Adipocyte (in vitro differentiated cells): ENCODE measurements around the gene KCNQ1.
A peak's percentile ranks its signal among the peaks of the same experiment; 100 is the strongest.

Source experiments
- DNase-seq: peaks from one replicate; pipeline ENCODE4 v3.0.0-alpha.2; 2015; ENCODE audit warnings: low read depth
- H3K27me3 ChIP-seq: replicated peaks from 2 replicates; pipeline ENCODE4 v1.7.0; 2013; ENCODE audit warnings: mild to moderate bottlenecking, low read length, moderate library complexity; ENCODE audit not compliant: control insufficient read depth, insufficient read depth
- H3K36me3 ChIP-seq: 2 replicates; pipeline ENCODE4 v1.7.0; 2013; ENCODE audit warnings: low read length, mild to moderate bottlenecking, moderate library complexity; ENCODE audit not compliant: control insufficient read depth, insufficient read depth, severe bottlenecking
- H3K4me1 ChIP-seq: 2 replicates; pipeline ENCODE4 v1.7.0; 2013; ENCODE audit warnings: mild to moderate bottlenecking, low read length, moderate library complexity; ENCODE audit not compliant: control insufficient read depth, insufficient read depth
- H3K4me3 ChIP-seq: 2 replicates; pipeline ENCODE4 v1.7.0; 2013; ENCODE audit warnings: mild to moderate bottlenecking, low read length, moderate library complexity
- H3K9ac ChIP-seq: 2 replicates; pipeline ENCODE4 v1.7.0; 2013; ENCODE audit warnings: mild to moderate bottlenecking, low read length, moderate library complexity
- H3K9me3 ChIP-seq: 2 replicates; pipeline ENCODE4 v1.7.0; 2013; ENCODE audit warnings: mild to moderate bottlenecking, low read length, moderate library complexity; ENCODE audit not compliant: control insufficient read depth

Gene KCNQ1

DNA sequence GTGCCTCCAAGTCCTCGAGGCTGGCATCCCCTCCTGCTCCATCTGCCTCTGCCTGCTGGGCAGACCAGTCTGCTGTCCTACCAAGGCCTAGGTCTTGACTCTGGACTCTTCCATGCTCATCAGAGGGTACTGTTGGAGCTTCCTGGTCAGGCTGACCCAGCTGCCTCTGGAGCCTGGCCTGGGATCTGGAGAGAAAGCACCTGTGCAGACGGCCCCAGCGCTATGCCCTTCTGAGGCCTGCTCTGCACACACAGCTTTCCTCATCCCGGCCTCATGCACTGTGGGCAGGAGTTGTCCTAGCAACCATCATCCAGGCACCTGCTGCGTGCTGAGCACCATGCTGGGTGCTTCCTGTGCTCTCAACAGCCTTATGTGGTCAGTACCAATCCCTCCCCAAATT, 369.9 kb downstream of the KCNQ1 start:
- peaks cover 3% of the 10 kb centered on the region for H3K27me3 ChIP-seq
- H3K4me1 ChIP-seq, result peaks cover 29% of the 10 kb centered on the region
- no peak overlapping the region for H3K4me3 ChIP-seq
- no peaks in the 10 kb centered on the region for H3K36me3 ChIP-seq
- DNase-seq, result no peak
- no peak overlapping the region for H3K9ac ChIP-seq
- peaks cover 25% of the 10 kb centered on the region for H3K9me3 ChIP-seq

DNA sequence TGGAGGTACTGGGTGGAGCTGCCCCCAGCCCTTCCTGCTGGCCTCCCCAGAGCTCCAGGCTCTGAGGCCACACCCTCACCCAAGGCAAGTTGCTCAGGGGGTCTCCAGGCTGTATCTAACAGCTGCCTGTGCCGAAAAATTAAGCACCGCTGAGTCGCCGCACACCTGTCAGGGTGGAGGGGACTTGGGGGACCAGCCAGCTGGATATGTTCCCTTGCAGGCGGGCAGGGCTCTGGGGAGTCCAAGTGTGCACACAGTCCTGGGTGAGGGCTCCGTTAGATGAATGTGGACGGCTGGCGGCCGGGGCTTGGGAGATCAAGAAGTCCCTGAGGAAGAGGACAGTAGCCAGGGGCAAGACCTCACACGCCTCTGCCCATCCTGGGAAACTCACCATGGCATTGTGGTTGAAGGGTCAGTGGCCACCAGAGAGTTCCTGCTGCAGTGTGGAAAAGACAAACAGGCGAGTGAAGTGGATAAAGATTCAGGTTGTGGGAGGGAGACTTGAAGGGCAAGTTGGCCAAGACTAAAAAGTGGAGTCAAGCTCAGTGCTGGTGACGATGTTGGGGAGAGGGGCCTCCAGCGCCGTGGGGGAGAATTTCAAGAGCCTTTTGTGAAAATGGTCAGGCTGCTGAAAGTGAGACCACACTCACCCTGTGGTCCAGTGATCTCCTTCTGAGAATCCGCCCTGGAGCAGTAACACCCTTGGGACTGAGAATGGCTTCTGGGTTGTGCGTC, 371.1 kb downstream of the KCNQ1 start:
- no peak for DNase-seq
- Histone ChIP-seq H3K27me3 (peaks cover 3% of the 10 kb centered on the region), H3K9ac (no peak overlapping the region), H3K36me3 (no peaks in the 10 kb centered on the region), H3K9me3 (peaks cover 21% of the 10 kb centered on the region), H3K4me3 (no peak overlapping the region), H3K4me1 (peaks cover 29% of the 10 kb centered on the region)

DNA sequence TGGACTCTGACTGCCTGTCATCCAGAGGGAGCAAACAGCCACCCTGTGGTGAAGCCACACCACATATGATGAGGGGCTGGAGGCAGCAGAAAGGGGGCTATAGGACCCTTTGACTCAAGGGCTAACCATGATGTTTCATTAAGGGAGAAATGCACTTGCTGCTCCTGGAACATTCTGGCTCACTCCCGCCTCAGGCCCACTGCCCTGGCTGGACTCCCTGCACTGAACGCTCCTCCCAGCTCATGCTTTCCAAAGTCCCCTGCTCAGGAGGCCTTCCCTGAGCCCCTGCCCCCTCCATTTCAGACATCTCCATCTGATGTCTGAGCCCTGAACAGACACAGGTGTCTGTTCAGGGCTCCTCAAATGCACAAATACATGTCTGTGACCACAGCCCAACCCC, 371.7 kb downstream of the KCNQ1 start:
- H3K4me1 ChIP-seq, result peaks cover 29% of the 10 kb centered on the region
- H3K9me3 ChIP-seq, result peaks cover 21% of the 10 kb centered on the region
- no peak for DNase-seq
- no peaks in the 10 kb centered on the region for H3K36me3 ChIP-seq
- H3K4me3 ChIP-seq, result peak overlapping the region; percentile 8
- H3K9ac ChIP-seq, result peak overlapping the region; percentile 24
- peaks cover 3% of the 10 kb centered on the region for H3K27me3 ChIP-seq

DNA sequence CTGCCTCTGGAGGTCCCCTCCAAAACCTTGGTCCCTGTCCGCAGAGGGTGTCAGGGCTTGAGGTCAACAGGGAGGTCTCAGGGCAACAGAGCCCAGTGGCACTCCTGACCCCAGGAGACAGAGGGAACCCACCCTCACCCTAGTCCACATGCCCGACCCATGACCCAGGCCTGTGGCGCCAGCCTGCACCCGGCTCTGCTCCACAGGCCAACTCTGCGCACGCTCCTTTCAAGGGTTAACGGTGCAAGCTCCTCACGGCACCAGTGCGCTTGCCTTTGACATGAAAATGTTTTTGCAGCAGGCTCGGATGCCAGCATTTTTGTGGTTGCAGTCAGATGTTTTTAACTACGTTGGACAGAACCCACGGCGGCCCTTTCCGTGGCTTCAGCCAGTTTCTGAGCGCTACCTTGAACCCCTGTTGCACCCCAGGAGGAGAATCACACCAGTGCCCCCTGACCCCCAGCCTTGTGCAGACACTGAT, 372.2 kb downstream of the KCNQ1 start:
- H3K9me3 ChIP-seq, result peaks cover 21% of the 10 kb centered on the region
- peaks cover 3% of the 10 kb centered on the region for H3K27me3 ChIP-seq
- H3K4me3 ChIP-seq, result peak overlapping the region; percentile 36
- H3K4me1 ChIP-seq, result peaks cover 27% of the 10 kb centered on the region
- H3K36me3 ChIP-seq, result no peaks in the 10 kb centered on the region
- peak overlapping the region; percentile 24 for H3K9ac ChIP-seq
- peak; percentile 87 for DNase-seq

DNA sequence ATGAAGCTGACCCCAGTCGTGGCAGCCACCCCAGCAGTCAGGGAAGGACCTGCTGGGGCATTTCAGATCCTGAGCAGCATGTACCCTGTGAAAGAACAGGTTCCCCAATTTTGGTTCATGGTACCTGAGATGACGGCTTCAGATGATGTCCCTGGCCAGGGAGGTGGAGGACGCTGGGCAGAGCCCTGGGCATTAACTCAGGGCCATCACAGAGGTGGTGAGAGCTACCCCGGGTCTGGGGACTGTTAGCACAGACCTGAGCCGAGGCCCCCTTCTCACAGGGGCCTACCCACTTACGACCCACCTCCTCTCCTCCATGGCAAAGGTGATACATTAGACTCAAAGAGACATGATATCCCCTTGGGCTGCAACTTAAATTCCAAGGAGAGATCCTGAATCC, 372.6 kb downstream of the KCNQ1 start:
- Histone ChIP-seq H3K4me1 (peaks cover 22% of the 10 kb centered on the region), H3K9me3 (peaks cover 22% of the 10 kb centered on the region), H3K9ac (peak overlapping the region; percentile 24), H3K36me3 (no peaks in the 10 kb centered on the region), H3K4me3 (peak overlapping the region; percentile 36), H3K27me3 (peaks cover 3% of the 10 kb centered on the region)
- no peak for DNase-seq

DNA sequence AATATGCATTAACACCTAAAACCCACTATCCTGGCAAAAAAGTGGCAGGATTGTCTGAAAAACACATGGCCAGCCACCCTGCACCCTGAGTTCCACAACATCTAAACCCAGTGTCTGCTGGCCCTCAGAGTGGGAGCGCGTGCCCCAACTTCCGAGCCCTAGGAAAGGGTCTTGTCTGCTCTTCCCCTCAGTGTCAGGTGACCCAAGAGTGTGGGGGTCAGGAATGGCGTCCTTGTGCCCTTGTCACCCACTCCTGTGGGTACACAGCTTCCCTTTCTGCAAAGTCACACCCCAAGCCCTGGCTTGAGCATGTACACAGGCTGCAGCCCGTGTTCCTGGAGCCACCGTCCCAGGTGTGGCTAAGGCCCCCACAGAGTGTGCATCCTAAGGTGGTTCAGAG, 373.2 kb downstream of the KCNQ1 start:
- no peak overlapping the region for H3K9ac ChIP-seq
- H3K4me3 ChIP-seq, result no peak overlapping the region
- H3K9me3 ChIP-seq, result peaks cover 28% of the 10 kb centered on the region
- no peak for DNase-seq
- peaks cover 1% of the 10 kb centered on the region for H3K27me3 ChIP-seq
- no peaks in the 10 kb centered on the region for H3K36me3 ChIP-seq
- peaks cover 18% of the 10 kb centered on the region for H3K4me1 ChIP-seq

DNA sequence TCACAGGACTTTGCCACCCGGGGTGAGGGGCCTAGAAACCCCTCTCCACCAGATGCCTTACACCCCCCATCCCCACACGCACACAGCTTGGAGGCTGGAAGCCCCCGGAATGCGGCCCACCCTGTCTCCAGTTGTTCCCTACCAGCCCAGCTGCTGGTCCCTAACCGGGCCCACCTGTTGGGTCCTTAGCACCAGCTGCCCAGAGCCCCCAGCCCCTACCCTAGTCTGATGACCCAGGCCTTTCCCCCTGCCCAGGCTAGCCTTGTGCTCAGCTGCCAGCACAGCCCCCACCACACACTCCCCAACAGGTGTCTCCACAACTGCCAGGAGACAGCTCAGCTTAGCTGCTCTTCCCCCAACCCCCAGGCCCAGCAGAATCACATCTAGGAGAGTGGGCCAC, 373.7 kb downstream of the KCNQ1 start:
- peaks cover 33% of the 10 kb centered on the region for H3K9me3 ChIP-seq
- no peak overlapping the region for H3K4me3 ChIP-seq
- peaks cover 17% of the 10 kb centered on the region for H3K4me1 ChIP-seq
- no peaks in the 10 kb centered on the region for H3K36me3 ChIP-seq
- no peak for DNase-seq
- H3K27me3 ChIP-seq, result no peaks in the 10 kb centered on the region
- H3K9ac ChIP-seq, result no peak overlapping the region

DNA sequence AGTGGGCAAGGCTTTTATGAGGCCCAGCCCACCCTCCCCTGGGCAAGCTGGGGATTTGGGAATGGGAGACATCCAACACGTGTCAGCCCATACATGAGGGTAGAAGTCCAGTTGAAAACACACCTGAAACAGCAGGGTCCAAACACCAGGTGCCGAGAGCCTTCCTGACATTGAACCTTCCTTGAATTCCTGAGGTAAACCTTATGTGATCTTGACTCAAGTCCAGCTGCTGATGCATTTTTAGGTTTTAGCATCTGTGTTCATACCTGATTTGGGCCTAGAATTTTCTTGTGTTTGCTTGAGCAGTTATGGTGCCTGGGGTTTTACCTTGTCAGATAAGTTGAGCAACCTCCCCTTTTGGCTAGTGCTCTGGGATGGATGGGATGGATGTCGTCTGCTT, 374.5 kb downstream of the KCNQ1 start:
- peaks cover 36% of the 10 kb centered on the region for H3K9me3 ChIP-seq
- no peak for DNase-seq

DNA sequence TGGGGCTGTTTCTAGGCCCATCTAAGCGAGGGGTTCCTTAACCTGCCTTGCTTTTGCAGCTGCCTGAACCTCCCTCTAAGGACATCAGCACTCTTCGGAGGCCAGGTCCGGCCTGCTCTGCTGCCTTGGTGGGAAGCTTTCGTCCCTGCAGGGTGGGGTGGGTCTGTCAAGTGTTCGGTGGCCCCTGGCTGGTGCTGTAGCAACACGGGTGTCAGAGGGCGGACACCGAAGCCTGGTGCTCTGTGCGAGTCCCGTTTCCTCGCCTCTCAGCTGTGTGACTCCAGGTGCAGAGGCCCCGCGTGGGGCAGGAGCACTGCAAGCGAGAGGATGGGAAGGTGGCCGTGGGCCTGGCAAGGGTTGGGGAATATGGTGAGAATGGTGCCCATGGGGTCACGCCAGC, 376.2 kb downstream of the KCNQ1 start:
- H3K27me3 ChIP-seq, result no peaks in the 10 kb centered on the region
- DNase-seq, result no peak
- H3K4me1 ChIP-seq, result peaks cover 35% of the 10 kb centered on the region
- H3K4me3 ChIP-seq, result no peak overlapping the region
- peaks cover 33% of the 10 kb centered on the region for H3K9me3 ChIP-seq
- no peak overlapping the region for H3K9ac ChIP-seq
- no peaks in the 10 kb centered on the region for H3K36me3 ChIP-seq

More for the DNA sequence above, 374.5 kb downstream of the KCNQ1 start:
- H3K4me1 ChIP-seq, result peaks cover 21% of the 10 kb centered on the region
- no peaks in the 10 kb centered on the region for H3K27me3 ChIP-seq
- no peak overlapping the region for H3K4me3 ChIP-seq
- H3K36me3 ChIP-seq, result no peaks in the 10 kb centered on the region
- no peak overlapping the region for H3K9ac ChIP-seq

DNA sequence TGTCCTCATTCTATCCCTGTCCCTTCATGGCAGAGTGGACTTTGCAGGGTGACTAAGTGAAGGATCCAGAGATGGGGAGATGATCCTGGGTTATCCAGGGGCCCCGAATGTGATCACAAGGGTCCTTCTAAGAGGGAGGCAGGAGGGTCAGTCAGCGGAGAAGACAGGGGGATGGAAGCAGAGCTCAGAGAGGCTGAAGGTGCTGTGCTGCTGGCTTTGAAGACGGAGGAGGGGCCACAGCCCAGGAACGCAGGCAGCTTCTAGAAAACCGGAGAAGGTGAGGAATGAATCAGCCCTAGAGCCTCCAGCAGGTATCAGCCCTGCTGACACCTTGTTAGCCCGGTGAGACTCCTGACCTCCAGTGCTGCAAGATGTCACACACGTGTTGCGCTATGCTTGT, 377.1 kb downstream of the KCNQ1 start:
- Histone ChIP-seq H3K4me1 (peaks cover 35% of the 10 kb centered on the region), H3K9ac (no peak overlapping the region), H3K36me3 (no peaks in the 10 kb centered on the region), H3K9me3 (peaks cover 29% of the 10 kb centered on the region), H3K4me3 (no peak overlapping the region), H3K27me3 (no peaks in the 10 kb centered on the region)
- DNase-seq, result no peak

DNA sequence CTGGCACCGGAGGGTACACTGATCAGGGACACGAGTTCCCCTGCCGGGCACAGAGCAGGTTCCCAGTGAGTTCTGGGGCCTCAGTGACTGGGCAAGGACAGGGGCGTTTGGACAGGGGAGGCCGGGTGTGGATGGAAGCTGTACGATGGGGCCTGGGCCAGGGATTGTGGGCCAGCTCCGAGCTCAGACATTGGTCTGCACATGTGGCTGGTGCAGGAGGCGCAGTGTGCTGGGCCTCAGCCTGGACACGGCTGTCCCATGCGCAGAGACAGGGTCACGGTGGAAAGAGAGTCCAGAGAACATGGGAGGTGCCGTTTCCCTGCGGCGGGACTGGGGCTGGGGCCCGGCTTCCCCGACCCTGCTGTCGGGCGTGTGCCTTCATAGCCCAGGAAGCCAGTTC, 380.0 kb downstream of the KCNQ1 start:
- Histone ChIP-seq H3K27me3 (no peaks in the 10 kb centered on the region), H3K4me3 (no peak overlapping the region), H3K36me3 (no peaks in the 10 kb centered on the region), H3K4me1 (peaks cover 28% of the 10 kb centered on the region), H3K9me3 (peaks cover 28% of the 10 kb centered on the region), H3K9ac (peak overlapping the region; percentile 85)
- DNase-seq, result no peak
